B cell (primary cell): ENCODE data around the gene CDCA5. TPM values are rescaled to one million over a fixed set of nuclear protein-coding genes. Genes with fewer than 3 reads are reported as not detected.

Source experiments
- ATAC-seq: fragments of 200-7000 bp; cut with Tn5 transposase; one replicate; pipeline ENCODE4 v1.10.0; 2021; ENCODE audit warnings: low read depth, mild to moderate bottlenecking, moderate number of reproducible peaks, moderate library complexity
- CTCF ChIA-PET: fragments of 350-600 bp; sonication (Branson Sonifier 250); formaldehyde crosslinking; loops from one replicate; lab custom pipeline; 2021; ENCODE audit warnings: antibody characterized with exemption, inconsistent platforms; lab: Charles Lee
- POLR2A ChIA-PET: fragments of 350-600 bp; sonication (Branson Sonifier 250); formaldehyde crosslinking; loops from one replicate; lab custom pipeline; 2021; ENCODE audit warnings: antibody characterized with exemption; lab: Charles Lee
- DNase-seq: peaks from one replicate; pipeline ENCODE4 v3.0.0; 2013
- H2AFZ ChIP-seq: 2 replicates; pipeline ENCODE4 v1.6.1; 2012; ENCODE audit warnings: mild to moderate bottlenecking, low read depth, low read length; ENCODE audit not compliant: insufficient read depth, poor library complexity, severe bottlenecking
- H3K27ac ChIP-seq, 2 donors: 1 replicate in 1 of 2; 2 replicates in 1 of 2; pipeline ENCODE4 v1.5.1; 2012 to 2013; ENCODE audit warnings: low read length in 2 of 2, mild to moderate bottlenecking in 2 of 2, moderate library complexity in 1 of 2
- H3K27me3 ChIP-seq, 4 experiments: fragments of 200-600 bp in 1 of 4; sonication (generic) in 1 of 4; replicated peaks in 1 of 4; 1 replicate in 2 of 4; 2 replicates in 2 of 4; pipeline versions ENCODE4 v1.6.1 to v1.7.0; 2013 to 2016; ENCODE audit warnings: low read length in 3 of 4, mild to moderate bottlenecking in 2 of 4, mixed read lengths in 1 of 4, moderate library complexity in 1 of 4; ENCODE audit not compliant: insufficient read depth in 4 of 4, control insufficient read depth in 3 of 4; ENCODE audit errors: control extremely low read depth in 1 of 4
- H3K36me3 ChIP-seq, 2 experiments: replicated peaks in 1 of 2; 1 replicate in 1 of 2; 2 replicates in 1 of 2; pipeline versions ENCODE4 v1.6.1 to v1.7.1; 2013; ENCODE audit warnings: low read length in 1 of 2; ENCODE audit not compliant: insufficient read depth in 2 of 2, control insufficient read depth in 1 of 2; ENCODE audit errors: control extremely low read depth in 1 of 2, extremely low read depth in 1 of 2
- H3K4me1 ChIP-seq, 2 donors: fragments of 200-600 bp in 1 of 2; sonication (generic) in 1 of 2; 1 replicate in 1 of 2; 2 replicates in 1 of 2; pipeline versions ENCODE4 v1.5.1 to v1.6.1; 2013 to 2017; ENCODE audit warnings: low read length in 2 of 2; ENCODE audit not compliant: control insufficient read depth in 2 of 2, insufficient read depth in 2 of 2
- H3K4me2 ChIP-seq: replicated peaks from 2 replicates; pipeline ENCODE3; 2012; ENCODE audit warnings: mild to moderate bottlenecking, low read depth, low read length; ENCODE audit not compliant: poor library complexity, severe bottlenecking
- H3K4me3 ChIP-seq, 5 experiments: fragments of 200-600 bp in 1 of 5; sonication (generic) in 1 of 5; 1 replicate in 3 of 5; 2 replicates in 2 of 5; pipeline versions ENCODE4 v1.5.1 to v1.7.0; 2011 to 2016; ENCODE audit warnings: low read length in 4 of 5, mild to moderate bottlenecking in 4 of 5, low read depth in 2 of 5, control low read depth in 1 of 5, moderate library complexity in 1 of 5; ENCODE audit not compliant: insufficient read depth in 1 of 5; ENCODE audit errors: control extremely low read depth in 1 of 5, extremely low read depth in 1 of 5
- H3K79me2 ChIP-seq: fragments of 200-600 bp; sonication (generic); one replicate; pipeline ENCODE4 v1.6.0; 2016; ENCODE audit warnings: low read length; ENCODE audit not compliant: control insufficient read depth, insufficient read depth
- H3K9ac ChIP-seq: fragments of 200-600 bp; sonication (generic); 2 replicates; pipeline ENCODE4 v1.6.1; 2017; ENCODE audit warnings: mild to moderate bottlenecking, low read length, moderate library complexity
- H3K9me3 ChIP-seq, 3 donors: one replicate each; pipeline versions ENCODE4 v1.6.1 to v1.7.1; 2013; ENCODE audit warnings: low read length in 2 of 3; ENCODE audit not compliant: control insufficient read depth in 2 of 3, insufficient read depth in 1 of 3; ENCODE audit errors: control extremely low read depth in 1 of 3
- H4K20me1 ChIP-seq: 2 replicates; pipeline ENCODE4 v1.6.0; 2012; ENCODE audit warnings: mild to moderate bottlenecking, low read length; ENCODE audit not compliant: insufficient read depth, control insufficient read depth, poor library complexity, severe bottlenecking
- H3K27ac Mint-ChIP-seq: one replicate; pipeline ENCODE4 v1.8.0; 2021; ENCODE audit warnings: mixed read lengths
- H3K27me3 Mint-ChIP-seq: one replicate; pipeline ENCODE4 v1.8.0; 2021; ENCODE audit warnings: mixed read lengths
- H3K4me1 Mint-ChIP-seq: one replicate; pipeline ENCODE4 v1.8.0; 2021; ENCODE audit warnings: mixed read lengths
- H3K4me3 Mint-ChIP-seq: one replicate; pipeline ENCODE4 v1.8.0; 2021; ENCODE audit warnings: mixed read lengths
- H3K9me3 Mint-ChIP-seq: one replicate; pipeline ENCODE4 v1.8.0; 2022; ENCODE audit warnings: mixed read lengths; ENCODE audit not compliant: insufficient read depth
- CTCF ChIP-seq: fragments of 200-600 bp; IDR thresholded peaks from one replicate; pipeline ENCODE4 v1.8.0; 2022; ENCODE audit warnings: antibody characterized with exemption, mild to moderate bottlenecking
- EZH2 ChIP-seq: IDR thresholded peaks from 2 replicates; pipeline ENCODE4 v1.6.1; 2012; ENCODE audit warnings: borderline replicate concordance, low read depth, mild to moderate bottlenecking, moderate library complexity, low read length; ENCODE audit not compliant: insufficient read depth, poor library complexity, severe bottlenecking
- WGBS: methylation state at CpG from one replicate; pipeline ENCODE4 v1.1.5; 2013; ENCODE audit warnings: missing lambda C conversion rate; ENCODE audit not compliant: insufficient coverage; 5-methylcytosine and 5-hydroxymethylcytosine counted together
- intact Hi-C: fragments of 100-400 bp; cut with micrococcal nuclease; formaldehyde crosslinking; loops from one replicate; pipeline ENCODE4 v1.10.0; 2022
- polyA plus RNA-seq: library from polyadenylated mRNA; depleted of rRNA; stranded (reverse); fragments of >200 nt; gene quantifications from 2 replicates; pipeline ENCODE4 v1.2.3, GENCODE V29; 2012
- small RNA-seq: library from RNA; depleted of rRNA; stranded (forward); fragments of <200 nt; gene quantifications from one replicate; pipeline ENCODE3, GENCODE V24; 2012; ENCODE audit warnings: low replicate concordance, low read depth; ENCODE audit not compliant: insufficient read length
- total RNA-seq, 2 donors: library from RNA; stranded (reverse); fragments of 120-200 nt in 1 of 2; gene quantifications; 1 replicate in 1 of 2; 2 replicates in 1 of 2; pipeline versions ENCODE4 v1.2.3 to v1.2.4, GENCODE V29; 2013 to 2022

CDCA5 gene
- total and polyA plus RNA-seq, 2 donors (not counting 1 experiment from before 2014, with no cell fraction given), result 1.1 to 1.4 TPM

- DNase-seq (no peak), ATAC-seq (no peak)
- CTCF ChIA-PET, result no interaction called here
- Histone ChIP-seq H2AFZ (no peak overlapping the region), H3K4me3 (no peak overlapping the region), H3K9ac (no peak overlapping the region), H4K20me1 (peaks cover 5% of the 10 kb centered on the region), H3K27me3 (no peaks in the 10 kb centered on the region), H3K27ac (no peak overlapping the region), H3K79me2 (peaks cover 19% of the 10 kb centered on the region), H3K4me2 (no peak overlapping the region), H3K4me1 (peaks cover 8 to 13% of the 10 kb centered on the region in 2 donors), H3K36me3 (peaks cover 3 to 26% of the 10 kb centered on the region in 2 experiments), H3K9me3 (no peaks in the 10 kb centered on the region)
- POLR2A ChIA-PET, result no interaction called here
- intact Hi-C loops, result no loop called here
- peaks cover 12% of the 10 kb centered on the region for H3K4me1 Mint-ChIP-seq
- H3K27me3 Mint-ChIP-seq, result no peaks in the 10 kb centered on the region
- TF ChIP-seq EZH2 (no peak), CTCF (no peak)
- WGBS, result 85% methylated on average over 13 of the region's 13 CpGs
- no peaks in the 10 kb centered on the region for H3K9me3 Mint-ChIP-seq
- H3K4me3 Mint-ChIP-seq, result no peak overlapping the region
- H3K27ac Mint-ChIP-seq, result no peak overlapping the region
Measured at GRCh38 chr11:65032216-65032615, 51.6 kb downstream of the CDCA5 start.

Small RNAs within 50 kb of the gene (small RNA-seq; reads per million reads assigned to genes)
- not detected for gene SNX15

Other genes with a start within 250 kb of the CDCA5 start
- gene CDC42BPG, start 239.4 kb downstream of the CDCA5 start, total RNA-seq, result 8.7 and 9.3 TPM in 2 replicates
- 3.7 and 4.4 TPM in 2 replicates for gene CDC42BPG, start 239.4 kb downstream of the CDCA5 start, polyA plus RNA-seq
- 249 and 280 TPM in 2 replicates for gene EHD1, start 205.4 kb downstream of the CDCA5 start, total RNA-seq
- gene EHD1, start 205.4 kb downstream of the CDCA5 start, polyA plus RNA-seq, result 208 and 223 TPM in 2 replicates
- 38.6 and 43.4 TPM in 2 replicates for gene ATG2A, start 166.8 kb downstream of the CDCA5 start, total RNA-seq
- 24.3 and 32.8 TPM in 2 replicates for gene ATG2A, start 166.8 kb downstream of the CDCA5 start, polyA plus RNA-seq
- 22.6 and 24.2 TPM in 2 replicates for gene PPP2R5B, start 159.4 kb downstream of the CDCA5 start, total RNA-seq
- 24.3 and 30.5 TPM in 2 replicates for gene PPP2R5B, start 159.4 kb downstream of the CDCA5 start, polyA plus RNA-seq
- gene GPHA2, start 148.1 kb downstream of the CDCA5 start, total RNA-seq, result 0.39 TPM in 1 of 2 replicates, not detected in the other
- 1.2 and 2.8 TPM in 2 replicates for gene GPHA2, start 148.1 kb downstream of the CDCA5 start, polyA plus RNA-seq
- gene MAJIN, start 111.9 kb downstream of the CDCA5 start, total RNA-seq, result 0.71 and 0.95 TPM in 2 replicates
- 1.2 and 2.4 TPM in 2 replicates for gene MAJIN, start 111.9 kb downstream of the CDCA5 start, polyA plus RNA-seq
- 0.51 and 0.62 TPM in 2 replicates for gene BATF2, start 87.1 kb downstream of the CDCA5 start, total RNA-seq
- 0.39 and 1.7 TPM in 2 replicates for gene BATF2, start 87.1 kb downstream of the CDCA5 start, polyA plus RNA-seq
- 43.4 and 44.4 TPM in 2 replicates for gene ARL2, start 69.9 kb downstream of the CDCA5 start, total RNA-seq
- 25.9 and 53.6 TPM in 2 replicates for gene ARL2, start 69.9 kb downstream of the CDCA5 start, polyA plus RNA-seq
- gene SNX15, start 56.6 kb downstream of the CDCA5 start, total RNA-seq, result 28.5 and 30.4 TPM in 2 replicates
- gene SNX15, start 56.6 kb downstream of the CDCA5 start, polyA plus RNA-seq, result 20.0 and 26.0 TPM in 2 replicates
- 5.9 and 7.5 TPM in 2 replicates for gene SAC3D1, start 42.8 kb downstream of the CDCA5 start, total RNA-seq
- gene SAC3D1, start 42.8 kb downstream of the CDCA5 start, polyA plus RNA-seq, result 2.4 and 6.0 TPM in 2 replicates
- gene NAALADL1, start 25.5 kb downstream of the CDCA5 start, total RNA-seq, result 23.0 and 24.3 TPM in 2 replicates
- gene NAALADL1, start 25.5 kb downstream of the CDCA5 start, polyA plus RNA-seq, result 30.8 and 40.2 TPM in 2 replicates
- 47.9 and 57.3 TPM in 2 replicates for gene ZFPL1, start 182 bp upstream of the CDCA5 start, total RNA-seq
- gene ZFPL1, start 182 bp upstream of the CDCA5 start, polyA plus RNA-seq, result 66.7 and 79.2 TPM in 2 replicates
- gene VPS51, start 12.2 kb upstream of the CDCA5 start, total RNA-seq, result 223 and 225 TPM in 2 replicates
- gene VPS51, start 12.2 kb upstream of the CDCA5 start, polyA plus RNA-seq, result 204 and 206 TPM in 2 replicates
- 28.5 and 35.3 TPM in 2 replicates for gene TM7SF2, start 27.8 kb upstream of the CDCA5 start, total RNA-seq
- 22.8 and 23.9 TPM in 2 replicates for gene TM7SF2, start 27.8 kb upstream of the CDCA5 start, polyA plus RNA-seq
- gene ZNHIT2, start 33.7 kb upstream of the CDCA5 start, total RNA-seq, result 14.1 and 14.5 TPM in 2 replicates
- gene ZNHIT2, start 33.7 kb upstream of the CDCA5 start, polyA plus RNA-seq, result 2.0 and 6.2 TPM in 2 replicates
- gene FAU, start 38.1 kb upstream of the CDCA5 start, total RNA-seq, result 1,288 and 1,318 TPM in 2 replicates
- gene FAU, start 38.1 kb upstream of the CDCA5 start, polyA plus RNA-seq, result 1,483 and 1,559 TPM in 2 replicates
- 48.5 and 58.5 TPM in 2 replicates for gene MRPL49, start 38.3 kb upstream of the CDCA5 start, total RNA-seq
- gene MRPL49, start 38.3 kb upstream of the CDCA5 start, polyA plus RNA-seq, result 39.6 and 46.8 TPM in 2 replicates
- gene SYVN1, start 50.5 kb upstream of the CDCA5 start, total RNA-seq, result 187 and 188 TPM in 2 replicates
- gene SYVN1, start 50.5 kb upstream of the CDCA5 start, polyA plus RNA-seq, result 250 and 282 TPM in 2 replicates
- gene SPDYC, start 86.2 kb upstream of the CDCA5 start, total RNA-seq, result not detected in 2 replicates
- gene SPDYC, start 86.2 kb upstream of the CDCA5 start, polyA plus RNA-seq, result not detected in 2 replicates
- 192 and 202 TPM in 2 replicates for gene CAPN1, start 97.9 kb upstream of the CDCA5 start, total RNA-seq
- gene CAPN1, start 97.9 kb upstream of the CDCA5 start, polyA plus RNA-seq, result 175 and 192 TPM in 2 replicates
- gene POLA2, start 177.9 kb upstream of the CDCA5 start, total RNA-seq, result 28.7 and 33.2 TPM in 2 replicates
- gene POLA2, start 177.9 kb upstream of the CDCA5 start, polyA plus RNA-seq, result 11.0 and 13.0 TPM in 2 replicates
- 1.1 and 1.5 TPM in 2 replicates for gene CDC42EP2, start 230.8 kb upstream of the CDCA5 start, total RNA-seq
- gene CDC42EP2, start 230.8 kb upstream of the CDCA5 start, polyA plus RNA-seq, result 0.69 TPM in 1 of 2 replicates, not detected in the other
- 122 and 124 TPM in 2 replicates for gene DPF2, start 249.8 kb upstream of the CDCA5 start, total RNA-seq
- 40.9 and 66.8 TPM in 2 replicates for gene DPF2, start 249.8 kb upstream of the CDCA5 start, polyA plus RNA-seq